Astrocyte (in vitro differentiated cells and primary cell): Measurements from ENCODE around the gene MDK. TPM values are rescaled to one million over a fixed set of nuclear protein-coding genes. Genes with fewer than 3 reads are reported as not detected.
"Not testable (repeated sequence)": the region's sequence is repeated elsewhere in the genome, so short reads cannot be mapped to it uniquely, and the experiment has no call there.

Source experiments
- DNase-seq: peaks from one replicate; pipeline ENCODE4 v3.0.0-alpha.2; 2010; ENCODE audit warnings: low read depth
- FAIRE-seq: peaks from 2 replicates; lab custom pipeline; 2011; peaks lifted over from hg19 to GRCh38; lab: Jason Lieb, UNC
- H2AFZ ChIP-seq: 2 replicates; pipeline ENCODE4 v1.6.0; 2012; ENCODE audit warnings: low read depth, low read length, inconsistent platforms
- H3K27ac ChIP-seq: 2 replicates; pipeline ENCODE4 v1.5.1; 2011; ENCODE audit warnings: low read depth, low read length, inconsistent platforms
- H3K27me3 ChIP-seq: 2 replicates; pipeline ENCODE4 v1.6.0; 2011; ENCODE audit warnings: low read length, inconsistent platforms; ENCODE audit not compliant: insufficient read depth
- H3K36me3 ChIP-seq: 2 replicates; pipeline ENCODE4 v1.5.1; 2011; ENCODE audit warnings: low read length, inconsistent platforms; ENCODE audit not compliant: insufficient read depth
- H3K4me1 ChIP-seq: 2 replicates; pipeline ENCODE4 v1.5.1; 2011; ENCODE audit warnings: low read length, inconsistent platforms; ENCODE audit not compliant: insufficient read depth
- H3K4me2 ChIP-seq: 2 replicates; pipeline ENCODE4 v1.6.0; 2012; ENCODE audit warnings: low read length, inconsistent platforms
- H3K4me3 ChIP-seq: 2 replicates; pipeline ENCODE4 v1.5.1; 2011; ENCODE audit warnings: low read depth, mild to moderate bottlenecking, low read length, inconsistent platforms; ENCODE audit not compliant: insufficient read depth
- H3K79me2 ChIP-seq: 2 replicates; pipeline ENCODE4 v1.6.0; 2012; ENCODE audit warnings: mild to moderate bottlenecking, low read length, inconsistent platforms; ENCODE audit not compliant: insufficient read depth
- H3K9ac ChIP-seq: 2 replicates; pipeline ENCODE4 v1.6.0; 2012; ENCODE audit warnings: mild to moderate bottlenecking, low read length, inconsistent platforms
- H3K9me3 ChIP-seq: 2 replicates; pipeline ENCODE4 v1.5.1; 2012; ENCODE audit warnings: low read depth, mild to moderate bottlenecking, low read length, inconsistent platforms; ENCODE audit not compliant: insufficient read depth
- H4K20me1 ChIP-seq: 2 replicates; pipeline ENCODE4 v1.6.0; 2012; ENCODE audit warnings: low read length, inconsistent platforms; ENCODE audit not compliant: insufficient read depth
- H3K27ac Mint-ChIP-seq: one replicate; pipeline ENCODE4 v1.8.0; 2021; ENCODE audit warnings: mild to moderate bottlenecking, mixed read lengths; ENCODE audit not compliant: unreplicated experiment
- H3K27me3 Mint-ChIP-seq: one replicate; pipeline ENCODE4 v1.8.0; 2021; ENCODE audit warnings: low read depth, mixed read lengths; ENCODE audit not compliant: unreplicated experiment
- H3K36me3 Mint-ChIP-seq: one replicate; pipeline ENCODE4 v1.8.0; 2021; ENCODE audit warnings: low read depth, mixed read lengths; ENCODE audit not compliant: unreplicated experiment
- H3K4me1 Mint-ChIP-seq: one replicate; pipeline ENCODE4 v1.8.0; 2021; ENCODE audit warnings: low read depth, mixed read lengths; ENCODE audit not compliant: unreplicated experiment
- H3K4me3 Mint-ChIP-seq: one replicate; pipeline ENCODE4 v1.8.0; 2021; ENCODE audit warnings: mild to moderate bottlenecking, moderate library complexity, mixed read lengths; ENCODE audit not compliant: unreplicated experiment
- H3K9me3 Mint-ChIP-seq: one replicate; pipeline ENCODE4 v1.8.0; 2021; ENCODE audit warnings: mild to moderate bottlenecking, mixed read lengths; ENCODE audit not compliant: unreplicated experiment
- EZH2 ChIP-seq: IDR thresholded peaks from 2 replicates; pipeline ENCODE4 v1.6.1; 2012; ENCODE audit warnings: mild to moderate bottlenecking, low read length, inconsistent platforms; ENCODE audit not compliant: insufficient read depth
- total RNA-seq: library from RNA; stranded (reverse); gene quantifications from 2 replicates; pipeline ENCODE4 v1.2.1, GENCODE V29; 2021
- TF ChIP-seq, protein P1 (sequence below): IDR thresholded peaks from 2 replicates; pipeline ENCODE4 v1.5.1; 2011; ENCODE audit warnings: low read depth, mild to moderate bottlenecking, inconsistent platforms, low read length, moderate library complexity; ENCODE audit not compliant: insufficient read depth

MDK gene
- total RNA-seq, 1 donor from 2014 or later: 325 TPM

DNA sequence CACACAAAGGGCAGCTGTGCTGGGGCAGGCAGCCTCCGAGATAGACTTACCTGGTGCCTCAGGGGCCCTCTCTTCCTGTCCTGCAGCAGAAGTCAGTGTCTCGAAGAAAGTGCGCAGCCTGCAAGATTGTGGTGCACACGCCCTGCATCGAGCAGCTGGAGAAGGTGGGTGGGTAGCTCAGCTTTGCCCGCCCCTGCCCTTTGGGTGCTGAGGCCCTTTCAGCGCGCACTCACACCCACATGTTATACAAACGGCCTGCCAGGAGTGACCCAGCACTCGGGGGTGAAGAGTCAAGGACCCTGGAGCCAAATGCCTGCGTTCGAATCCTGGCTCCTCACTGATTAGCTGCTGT is 13.6 kb upstream of the MDK start:
- peaks cover 7% of the 10 kb centered on the region for H3K4me1 Mint-ChIP-seq
- no peaks in the 10 kb centered on the region for H3K27me3 Mint-ChIP-seq
- peaks cover 9% of the 10 kb centered on the region for H3K36me3 Mint-ChIP-seq
- Histone ChIP-seq H3K9me3 (no peaks in the 10 kb centered on the region), H4K20me1 (peaks cover 50% of the 10 kb centered on the region), H2AFZ (no peak overlapping the region), H3K4me3 (no peak overlapping the region), H3K36me3 (no peaks in the 10 kb centered on the region), H3K27ac (no peak overlapping the region), H3K4me1 (peaks cover 18% of the 10 kb centered on the region), H3K27me3 (no peaks in the 10 kb centered on the region), H3K9ac (no peak overlapping the region), H3K4me2 (no peak overlapping the region), H3K79me2 (peaks cover 14% of the 10 kb centered on the region)
- no peak for FAIRE-seq
- DNase-seq: no peak
- TF ChIP-seq, protein P1, sequence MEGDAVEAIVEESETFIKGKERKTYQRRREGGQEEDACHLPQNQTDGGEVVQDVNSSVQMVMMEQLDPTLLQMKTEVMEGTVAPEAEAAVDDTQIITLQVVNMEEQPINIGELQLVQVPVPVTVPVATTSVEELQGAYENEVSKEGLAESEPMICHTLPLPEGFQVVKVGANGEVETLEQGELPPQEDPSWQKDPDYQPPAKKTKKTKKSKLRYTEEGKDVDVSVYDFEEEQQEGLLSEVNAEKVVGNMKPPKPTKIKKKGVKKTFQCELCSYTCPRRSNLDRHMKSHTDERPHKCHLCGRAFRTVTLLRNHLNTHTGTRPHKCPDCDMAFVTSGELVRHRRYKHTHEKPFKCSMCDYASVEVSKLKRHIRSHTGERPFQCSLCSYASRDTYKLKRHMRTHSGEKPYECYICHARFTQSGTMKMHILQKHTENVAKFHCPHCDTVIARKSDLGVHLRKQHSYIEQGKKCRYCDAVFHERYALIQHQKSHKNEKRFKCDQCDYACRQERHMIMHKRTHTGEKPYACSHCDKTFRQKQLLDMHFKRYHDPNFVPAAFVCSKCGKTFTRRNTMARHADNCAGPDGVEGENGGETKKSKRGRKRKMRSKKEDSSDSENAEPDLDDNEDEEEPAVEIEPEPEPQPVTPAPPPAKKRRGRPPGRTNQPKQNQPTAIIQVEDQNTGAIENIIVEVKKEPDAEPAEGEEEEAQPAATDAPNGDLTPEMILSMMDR: no peak
- no peak for TF ChIP-seq EZH2
- peak overlapping the region; percentile 14 for H3K4me3 Mint-ChIP-seq
- no peak overlapping the region for H3K27ac Mint-ChIP-seq
- no peaks in the 10 kb centered on the region for H3K9me3 Mint-ChIP-seq

- no peak overlapping the region for H3K27ac Mint-ChIP-seq
- TF ChIP-seq EZH2: no peak
- TF ChIP-seq, protein P1: peak; percentile 86
Observed at GRCh38 chr11:46369458-46370152, 11.9 kb upstream of the MDK start.

DNA sequence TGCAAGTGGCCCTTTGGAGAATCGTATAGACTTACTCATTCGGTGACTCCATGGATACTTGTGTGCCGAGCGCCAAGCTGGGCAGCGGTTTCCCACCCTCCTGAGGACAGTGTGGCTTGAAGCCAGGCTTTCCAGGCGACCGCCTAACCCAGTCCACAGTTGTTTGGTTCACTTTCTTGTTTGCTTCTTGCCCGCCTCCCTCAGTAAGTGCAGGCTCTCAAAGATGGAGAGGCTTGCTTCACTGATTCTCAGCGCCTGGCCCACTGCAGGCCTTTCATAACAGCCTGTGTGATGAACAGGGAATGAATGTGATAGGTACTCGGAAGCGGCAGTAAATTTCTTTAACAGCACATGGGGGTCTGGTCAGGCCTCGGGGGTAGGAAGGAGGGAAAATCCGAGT is 11.2 kb upstream of the MDK start:
- Histone ChIP-seq H2AFZ (no peak overlapping the region), H3K27ac (no peak overlapping the region), H4K20me1 (peaks cover 30% of the 10 kb centered on the region), H3K4me2 (no peak overlapping the region), H3K36me3 (no peaks in the 10 kb centered on the region), H3K4me3 (no peak overlapping the region), H3K4me1 (peaks cover 7% of the 10 kb centered on the region), H3K27me3 (no peaks in the 10 kb centered on the region), H3K9me3 (no peaks in the 10 kb centered on the region), H3K79me2 (no peaks in the 10 kb centered on the region), H3K9ac (no peak overlapping the region)
- Mint-ChIP-seq H3K9me3 (no peaks in the 10 kb centered on the region), H3K27me3 (no peaks in the 10 kb centered on the region), H3K4me1 (no peaks in the 10 kb centered on the region), H3K4me3 (no peak overlapping the region), H3K27ac (no peak overlapping the region), H3K36me3 (peaks cover 9% of the 10 kb centered on the region)
- DNase-seq (no peak), FAIRE-seq (no peak)
- TF ChIP-seq, protein P1: no peak
- TF ChIP-seq EZH2: no peak

More at GRCh38 chr11:46369458-46370152, 11.9 kb upstream of the MDK start:
- Mint-ChIP-seq H3K27me3 (no peaks in the 10 kb centered on the region), H3K9me3 (no peaks in the 10 kb centered on the region), H3K36me3 (peaks cover 9% of the 10 kb centered on the region), H3K4me3 (no peak overlapping the region), H3K4me1 (no peaks in the 10 kb centered on the region)
- H3K4me1 ChIP-seq: peaks cover 7% of the 10 kb centered on the region
- peaks cover 35% of the 10 kb centered on the region for H4K20me1 ChIP-seq
- H3K4me3 ChIP-seq: no peak overlapping the region
- no peaks in the 10 kb centered on the region for H3K27me3 ChIP-seq
- H3K36me3 ChIP-seq: no peaks in the 10 kb centered on the region
- DNase-seq (peak; percentile 55), FAIRE-seq (no peak)
- H3K79me2 ChIP-seq: peaks cover 2% of the 10 kb centered on the region
- no peak overlapping the region for H3K27ac ChIP-seq
- no peaks in the 10 kb centered on the region for H3K9me3 ChIP-seq
- H3K4me2 ChIP-seq: no peak overlapping the region
- no peak overlapping the region for H2AFZ ChIP-seq
- H3K9ac ChIP-seq: peak overlapping the region; percentile 1

DNA sequence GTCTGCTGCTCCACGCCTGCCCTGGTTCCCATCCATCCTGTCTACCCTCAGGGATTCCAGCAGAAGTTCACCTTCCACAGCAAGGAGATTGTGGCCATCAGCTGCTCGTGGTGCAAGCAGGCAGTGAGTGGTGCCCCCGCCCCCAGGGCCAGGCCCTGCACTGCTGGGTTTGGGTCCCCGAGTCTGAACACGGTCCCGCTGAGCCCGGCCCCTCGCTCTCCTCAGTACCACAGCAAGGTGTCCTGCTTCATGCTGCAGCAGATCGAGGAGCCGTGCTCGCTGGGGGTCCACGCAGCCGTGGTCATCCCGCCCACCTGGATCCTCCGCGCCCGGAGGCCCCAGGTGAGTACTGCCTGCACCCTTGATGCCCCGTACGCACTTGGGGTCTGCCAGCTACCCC is 10.2 kb upstream of the MDK start:
- not testable (repeated sequence) for H3K79me2 ChIP-seq, H3K27ac ChIP-seq, H3K27me3 ChIP-seq, H3K27ac Mint-ChIP-seq, H3K36me3 Mint-ChIP-seq, H2AFZ ChIP-seq, FAIRE-seq, H3K4me3 Mint-ChIP-seq, H3K27me3 Mint-ChIP-seq, H3K4me3 ChIP-seq, H3K9ac ChIP-seq, H3K4me2 ChIP-seq, H3K36me3 ChIP-seq, H3K9me3 Mint-ChIP-seq, H3K9me3 ChIP-seq, H3K4me1 Mint-ChIP-seq, H3K4me1 ChIP-seq, DNase-seq
- H4K20me1 ChIP-seq: peaks cover 22% of the 10 kb centered on the region
